Fibroblast of lung (primary cell): ENCODE data around the gene IL2RA.

Source experiments
- EZH2 ChIP-seq: IDR thresholded peaks from 2 replicates; pipeline ENCODE4 v1.5.1; 2012; ENCODE audit warnings: low read length, control low read depth, mild to moderate bottlenecking; ENCODE audit errors: missing control alignments
- TF ChIP-seq, protein P1 (sequence below), 2 donors: IDR thresholded peaks in 1 of 2; conservative IDR thresholded peaks in 1 of 2; 1 replicate in 1 of 2; 2 replicates in 1 of 2; pipeline ENCODE4 v1.5.1; 2011 to 2012; ENCODE audit warnings: low read length in 2 of 2, control low read depth in 1 of 2, inconsistent platforms in 1 of 2, low read depth in 1 of 2, mild to moderate bottlenecking in 1 of 2

DNA sequence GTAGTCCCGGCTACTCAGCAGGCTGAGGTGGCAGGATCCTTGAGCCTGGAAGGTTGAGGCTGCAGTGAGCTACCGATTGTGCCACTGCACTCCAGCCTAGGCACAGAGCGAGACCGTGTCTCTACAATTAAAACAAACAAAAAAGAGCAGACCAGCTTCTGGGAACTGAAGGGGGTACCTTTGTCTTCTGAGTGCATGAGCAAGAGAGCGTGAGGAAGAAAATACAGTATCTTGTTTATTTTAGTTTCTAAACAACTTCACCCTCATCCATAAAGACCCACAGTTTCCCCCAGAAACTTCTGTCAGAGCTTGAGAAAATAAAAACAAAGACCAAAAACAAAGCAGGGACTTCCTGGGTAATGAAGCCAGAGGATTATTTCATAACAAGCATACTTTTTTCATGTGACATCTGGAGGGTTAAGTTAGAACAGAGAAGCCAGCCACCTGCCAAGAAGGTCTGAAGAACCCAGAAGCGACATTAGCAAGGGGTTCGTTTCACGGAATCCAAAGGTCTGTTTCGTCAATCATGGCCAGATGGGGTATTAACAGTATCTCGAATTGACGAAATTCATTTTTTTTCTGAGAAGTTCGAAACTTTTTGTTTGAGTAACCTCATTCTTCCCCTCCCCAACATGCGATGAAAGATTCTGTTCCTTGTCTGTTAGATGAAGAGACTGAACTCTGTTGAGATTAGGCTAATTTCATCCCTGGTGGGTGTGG, 10.2 kb upstream of the IL2RA start:
- TF ChIP-seq, protein P1, sequence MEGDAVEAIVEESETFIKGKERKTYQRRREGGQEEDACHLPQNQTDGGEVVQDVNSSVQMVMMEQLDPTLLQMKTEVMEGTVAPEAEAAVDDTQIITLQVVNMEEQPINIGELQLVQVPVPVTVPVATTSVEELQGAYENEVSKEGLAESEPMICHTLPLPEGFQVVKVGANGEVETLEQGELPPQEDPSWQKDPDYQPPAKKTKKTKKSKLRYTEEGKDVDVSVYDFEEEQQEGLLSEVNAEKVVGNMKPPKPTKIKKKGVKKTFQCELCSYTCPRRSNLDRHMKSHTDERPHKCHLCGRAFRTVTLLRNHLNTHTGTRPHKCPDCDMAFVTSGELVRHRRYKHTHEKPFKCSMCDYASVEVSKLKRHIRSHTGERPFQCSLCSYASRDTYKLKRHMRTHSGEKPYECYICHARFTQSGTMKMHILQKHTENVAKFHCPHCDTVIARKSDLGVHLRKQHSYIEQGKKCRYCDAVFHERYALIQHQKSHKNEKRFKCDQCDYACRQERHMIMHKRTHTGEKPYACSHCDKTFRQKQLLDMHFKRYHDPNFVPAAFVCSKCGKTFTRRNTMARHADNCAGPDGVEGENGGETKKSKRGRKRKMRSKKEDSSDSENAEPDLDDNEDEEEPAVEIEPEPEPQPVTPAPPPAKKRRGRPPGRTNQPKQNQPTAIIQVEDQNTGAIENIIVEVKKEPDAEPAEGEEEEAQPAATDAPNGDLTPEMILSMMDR (conservative IDR thresholded peaks at IDR 0.05 in 1 of 2, IDR thresholded peaks at IDR 0.05 in 1 of 2; ENCODE audit: low read depth in 1 of 2, low read length in 2 of 2), result no peak
- TF ChIP-seq EZH2, result no peak
